ENCODE results near the gene TEDDM1.
"Not testable (repeated sequence)": the region's sequence is repeated elsewhere in the genome, so short reads cannot be mapped to it uniquely, and the experiment has no call there.

The TEDDM1 gene

DNA sequence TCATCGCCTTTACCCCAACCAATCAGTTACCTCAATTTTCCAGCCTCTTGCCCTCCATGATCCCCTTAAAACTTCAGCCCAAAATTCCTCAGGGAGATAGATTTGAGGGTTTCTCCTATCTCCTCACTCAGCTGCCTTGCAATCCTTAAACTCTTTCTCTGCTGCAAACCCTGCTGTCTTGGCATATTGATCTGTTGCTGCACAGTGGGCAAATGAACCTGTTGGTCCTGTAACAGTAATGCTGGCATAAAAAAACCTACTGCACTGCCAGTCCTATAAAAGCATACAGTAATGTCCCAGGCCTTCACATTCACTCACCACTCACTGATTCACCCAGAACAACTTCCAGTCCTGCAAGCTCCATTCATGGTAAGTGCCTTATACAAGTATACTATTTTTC lies 5.1 kb upstream of the TEDDM1 start:
- DNase-seq, result no peak

GRCh38 chr1:182404781-182405180 lies 4.3 kb upstream of the TEDDM1 start:
- DNase-seq, result no peak

GRCh38 chr1:182397653-182398393 lies 2.6 kb downstream of the TEDDM1 start:
- DNase-seq, result no peak

GRCh38 chr1:182395906-182396305 lies 4.6 kb downstream of the TEDDM1 start:
- no peak for DNase-seq

DNA sequence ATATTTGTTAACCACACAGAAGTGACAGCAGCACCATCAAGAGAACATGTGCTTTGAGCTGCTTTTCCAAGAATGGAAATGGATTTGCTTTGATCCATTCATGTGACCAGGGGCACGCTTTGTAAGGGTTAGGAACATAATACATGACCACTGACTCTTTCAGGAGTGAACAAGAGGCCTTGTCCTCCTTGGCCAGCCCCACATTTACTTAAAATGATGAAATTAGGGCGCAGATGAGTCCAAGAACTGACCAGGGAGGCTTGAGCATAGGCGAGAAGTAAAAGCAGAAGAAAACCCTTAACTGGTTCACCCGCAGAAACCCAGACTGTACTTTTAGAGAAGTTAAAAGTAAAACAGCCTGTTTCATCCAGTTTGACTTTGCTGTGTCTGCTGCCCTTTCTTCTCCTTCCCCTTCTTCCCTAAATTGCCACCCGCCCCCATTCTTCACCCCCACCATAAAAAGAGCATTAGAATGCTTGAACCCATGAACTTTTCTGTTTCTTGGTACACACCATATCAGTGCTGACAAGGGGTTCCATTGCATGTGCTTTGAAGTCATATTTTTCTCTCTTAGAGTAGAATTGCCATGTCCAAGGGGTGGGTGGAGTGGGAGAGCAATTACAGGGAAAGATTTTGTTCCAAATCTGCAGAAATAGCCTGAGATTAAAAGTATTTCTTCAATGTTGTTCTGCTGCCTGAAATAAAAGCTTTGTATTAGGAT lies 6.3 kb downstream of the TEDDM1 start:
- DNase-seq, result no peak

DNA sequence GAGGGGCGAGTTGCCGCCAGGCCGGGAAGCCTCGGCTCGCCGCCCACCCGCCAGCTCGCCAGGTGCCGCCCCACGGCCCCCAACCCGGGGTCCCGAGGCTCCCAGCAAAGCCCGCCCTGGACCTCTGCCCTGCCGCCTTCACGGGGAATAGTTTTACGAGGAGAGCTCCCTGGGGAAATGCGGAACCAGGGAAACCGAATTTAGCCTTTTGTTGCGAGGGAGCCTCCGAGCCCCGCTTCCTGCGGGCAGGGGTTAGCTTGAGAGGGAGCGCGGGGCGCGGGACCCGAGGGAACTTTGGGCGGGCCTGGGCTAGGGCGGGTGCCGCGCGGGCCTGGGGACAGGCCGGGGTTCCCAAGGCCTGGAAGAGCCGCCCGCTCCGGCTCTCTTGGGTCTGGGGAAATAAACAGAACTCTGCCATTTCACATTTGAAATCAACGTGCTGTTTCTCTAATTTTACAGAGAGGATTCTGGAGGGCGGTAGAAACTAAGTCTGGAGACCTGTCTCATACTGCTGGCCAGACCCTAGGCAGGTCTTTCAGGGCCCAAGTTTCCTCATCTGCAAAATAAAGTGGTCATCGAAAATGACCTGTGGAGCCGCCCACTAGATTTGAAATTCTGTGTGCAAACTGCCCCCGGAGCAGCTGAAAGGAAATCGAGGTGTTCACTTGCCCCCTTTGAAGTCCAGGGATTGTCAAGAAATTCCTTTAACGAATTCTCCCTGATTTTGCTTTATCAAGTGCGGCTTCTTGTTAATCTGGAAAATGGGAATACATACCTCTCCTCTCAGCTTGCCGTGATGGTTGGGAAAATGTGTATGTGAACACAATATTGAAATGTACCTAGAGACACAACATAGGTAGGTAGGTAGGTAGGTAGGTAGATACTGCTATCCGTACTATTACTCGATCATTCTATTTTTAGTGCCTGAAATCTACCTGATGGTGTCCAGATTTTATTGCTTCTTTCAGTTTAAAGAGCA lies 8.1 kb downstream of the TEDDM1 start:
- no peak for DNase-seq

DNA sequence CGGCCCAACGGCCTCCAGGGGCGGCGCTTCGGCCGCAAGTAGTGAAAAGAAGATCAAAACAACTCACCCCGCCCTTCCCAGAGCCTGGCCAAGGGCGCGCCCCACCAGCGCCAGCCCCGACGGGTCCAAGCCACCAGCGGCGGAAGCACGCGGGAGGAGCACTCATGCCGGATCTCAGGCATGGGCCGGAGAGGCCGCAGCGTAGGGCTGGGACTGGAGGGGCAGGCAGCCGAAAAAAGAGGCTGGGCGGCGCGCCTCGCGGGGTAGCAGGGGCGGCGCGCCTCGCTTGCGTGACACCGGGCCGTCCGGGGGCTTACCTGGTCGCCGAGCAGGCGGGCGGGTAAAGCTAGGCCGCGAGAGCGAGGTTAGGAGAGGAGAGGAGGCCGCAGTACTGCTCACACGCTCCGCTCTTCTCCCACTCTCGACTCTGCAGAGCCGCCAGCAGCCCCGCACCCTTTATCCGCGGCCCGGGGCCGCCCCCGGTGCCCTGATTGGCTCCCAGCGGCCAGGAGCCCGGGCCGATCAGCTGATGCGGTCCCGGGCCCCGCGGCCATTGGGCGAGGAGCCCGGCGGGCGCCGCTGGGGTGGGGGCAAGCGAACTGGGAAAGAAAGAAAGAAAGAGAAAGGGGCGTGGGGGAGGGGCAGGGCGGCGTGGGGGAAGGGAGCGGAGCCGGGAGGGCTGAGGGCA lies 9.0 kb downstream of the TEDDM1 start, which contains the start of gene GLUL:
GLUL (minus strand) TSS at position 429 of the 688 bp plus-strand sequence. CDS start 3,053 bp downstream, outside the sequence.
- peak; percentile 95 for DNase-seq

DNA sequence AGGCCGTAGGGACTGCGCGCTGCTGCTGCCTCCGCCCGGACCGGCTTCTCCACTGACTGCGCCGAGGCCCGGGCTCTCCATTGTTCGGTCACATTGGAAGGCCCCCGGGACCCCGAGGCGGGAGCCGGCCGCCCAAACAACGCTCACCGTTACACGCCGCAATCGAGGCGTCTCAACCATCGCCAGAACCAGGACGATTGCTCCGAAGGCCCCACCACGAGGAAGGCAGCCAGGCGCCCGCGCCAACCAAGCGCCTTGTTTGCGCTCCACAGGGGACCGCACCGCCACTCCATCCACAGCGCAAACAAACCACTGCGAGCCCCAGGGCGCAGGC lies 9.5 kb downstream of the TEDDM1 start:
- peak; percentile 79 for DNase-seq

- no peak for DNase-seq
These were observed 10.8 kb downstream of the TEDDM1 start for GRCh38 chr1:182389619-182390047.

- no peak for DNase-seq
These were observed 11.9 kb downstream of the TEDDM1 start for GRCh38 chr1:182388392-182389134.

DNA sequence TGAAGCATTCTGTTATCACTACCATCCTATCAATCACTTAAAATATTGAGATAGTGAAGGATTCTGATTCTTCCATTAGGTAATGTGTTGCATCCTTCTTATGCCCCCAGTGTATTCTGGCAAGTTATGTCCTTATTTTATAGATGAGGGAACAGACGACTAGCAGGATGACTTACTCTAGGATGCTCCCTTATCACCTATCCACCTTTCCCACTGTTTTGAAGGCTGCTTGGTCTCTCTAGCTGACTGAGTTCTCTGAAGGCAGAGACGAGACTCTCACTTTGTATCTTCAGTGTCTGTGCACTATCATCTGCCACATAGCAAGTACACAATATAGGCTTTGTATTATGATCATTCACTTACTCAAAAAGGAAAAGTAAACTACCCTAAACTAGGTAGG lies 12.9 kb downstream of the TEDDM1 start:
- DNase-seq, result no peak

DNA sequence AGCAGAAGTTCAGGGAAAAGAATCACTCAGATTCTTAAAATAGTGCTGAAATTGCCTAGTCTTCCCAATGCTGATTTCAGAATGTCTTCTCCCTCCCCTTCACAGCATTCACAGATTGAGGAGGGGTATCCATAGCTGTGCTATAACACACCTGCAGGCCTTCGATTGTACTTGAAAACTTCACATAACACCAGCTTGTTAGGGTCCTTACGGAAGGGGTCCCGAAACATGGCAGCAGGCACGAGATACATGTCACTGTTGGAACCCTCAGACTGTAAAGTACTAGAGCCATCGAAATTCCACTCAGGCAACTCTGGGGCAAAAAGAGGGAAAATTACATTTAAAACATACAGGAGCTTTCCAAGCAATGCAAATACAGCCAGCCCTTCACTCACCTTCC lies 13.5 kb downstream of the TEDDM1 start:
- DNase-seq, result no peak

- DNase-seq, result no peak
These were observed 14.3 kb downstream of the TEDDM1 start for GRCh38 chr1:182385885-182386853.

- no peak for DNase-seq
These were observed 16.0 kb downstream of the TEDDM1 start for GRCh38 chr1:182384387-182384960.

GRCh38 chr1:182383934-182384333 lies 16.5 kb downstream of the TEDDM1 start:
- no peak for DNase-seq

DNA sequence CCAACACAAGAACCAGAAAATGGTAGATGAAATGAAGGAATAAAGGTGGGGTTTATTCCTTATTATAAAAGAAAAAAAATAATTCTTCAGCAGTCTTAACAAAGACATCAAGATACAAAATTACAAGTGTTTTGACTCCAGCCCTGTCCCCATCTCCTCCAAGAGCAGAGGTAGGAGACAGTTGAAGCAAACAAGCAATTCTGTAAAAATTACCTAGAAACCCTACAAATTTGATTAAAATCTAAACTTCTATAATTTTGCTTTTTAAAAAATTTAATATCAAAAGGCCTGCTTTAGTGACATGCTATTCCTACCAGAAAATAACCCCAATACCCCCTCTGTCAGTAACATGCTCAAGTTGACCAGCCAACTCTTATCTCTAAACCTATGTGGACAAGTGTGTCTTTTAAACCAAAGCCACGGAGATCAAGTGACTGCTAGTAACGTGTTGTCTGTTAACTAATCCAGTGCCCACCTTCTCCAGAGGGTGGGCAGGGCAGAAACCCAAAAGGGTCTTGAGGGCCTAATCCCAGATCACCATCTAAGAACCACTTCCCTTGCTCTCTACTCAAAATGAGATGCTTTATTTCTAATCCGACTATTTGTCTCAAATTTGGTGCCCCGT lies 17.3 kb downstream of the TEDDM1 start:
- no peak for DNase-seq

DNA sequence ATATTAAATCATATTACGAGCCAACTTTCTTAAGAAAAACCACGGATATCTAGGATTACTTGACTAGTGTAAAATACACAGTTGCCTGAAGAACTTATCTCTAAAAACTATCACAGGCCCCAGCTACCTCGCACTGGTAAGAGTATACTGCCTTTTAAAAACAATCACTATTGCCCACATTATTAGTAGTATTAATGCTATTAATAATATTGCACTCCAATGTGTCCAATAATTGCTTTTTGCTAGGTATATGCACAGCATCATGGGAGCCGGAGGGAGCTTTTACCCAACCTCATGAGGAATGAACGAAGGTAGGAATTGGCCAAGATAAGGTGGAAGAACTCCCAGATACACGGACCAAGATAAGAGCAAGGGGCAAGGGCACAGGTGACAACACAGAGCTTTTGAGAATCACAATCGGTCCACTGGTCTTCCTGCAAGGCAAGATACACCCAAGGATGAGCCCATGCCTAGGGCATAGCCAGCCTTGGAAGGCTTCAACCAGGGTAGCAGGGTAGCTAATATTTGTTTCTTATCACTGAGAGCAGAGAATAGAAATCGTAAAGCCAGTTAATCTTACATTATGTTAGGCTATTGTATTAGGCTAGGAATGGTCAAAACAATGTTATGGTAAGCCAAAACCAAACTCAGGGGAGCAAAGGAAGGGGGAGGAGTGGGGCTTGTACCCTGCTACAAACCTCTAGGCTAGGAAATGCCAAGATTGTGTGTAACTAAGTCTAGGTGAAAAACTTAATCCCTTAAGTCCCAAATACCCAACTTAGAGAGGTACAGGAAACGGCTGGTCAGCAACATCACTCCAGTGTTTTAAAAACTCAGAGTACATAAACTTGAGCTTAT lies 18.3 kb downstream of the TEDDM1 start:
- DNase-seq, result no peak

DNA sequence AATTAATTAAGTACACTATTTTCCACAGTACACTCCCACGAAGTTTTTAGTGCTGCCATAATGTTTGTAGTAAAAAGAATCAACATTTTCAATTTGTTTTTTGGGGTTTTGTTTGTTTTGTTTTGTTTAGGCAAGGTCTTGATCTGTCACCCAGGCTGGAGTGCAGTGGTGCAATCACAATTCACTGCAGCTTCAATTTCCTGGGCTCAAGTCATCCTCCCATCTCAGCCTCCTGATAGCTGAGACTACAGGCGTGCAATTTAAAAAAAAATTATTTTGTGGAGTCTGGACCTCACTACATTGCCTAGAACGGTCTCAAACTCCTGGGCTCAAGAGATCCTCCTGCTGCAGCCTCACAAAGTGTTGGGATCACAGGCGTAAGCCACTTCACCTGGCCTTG lies 20.3 kb downstream of the TEDDM1 start:
- no peak for DNase-seq

DNA sequence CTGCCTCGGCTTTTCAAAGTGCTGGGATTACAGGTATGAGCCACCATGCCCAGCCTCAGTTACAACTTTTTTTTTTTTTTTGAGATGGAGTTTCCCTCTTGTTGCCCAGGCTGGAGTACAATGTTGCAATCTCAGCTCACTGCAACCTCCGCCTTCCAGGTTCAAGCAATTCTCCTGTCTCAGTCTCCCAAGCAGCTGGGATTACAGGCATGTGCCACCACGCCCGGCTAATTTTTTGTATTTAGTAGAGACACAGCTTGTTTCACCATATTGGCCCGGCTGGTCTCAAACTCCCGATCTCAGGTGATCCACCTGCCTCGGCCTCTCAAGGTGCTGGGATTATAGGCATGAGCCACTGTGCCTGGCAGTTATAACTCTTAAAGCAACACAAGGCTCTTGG lies 20.7 kb downstream of the TEDDM1 start:
- not testable (repeated sequence) for DNase-seq

Measured in NCI-H774 (cell line).